Keratinocyte (primary cell): ENCODE results near the gene SLC1A1. TPM values are rescaled to one million over a fixed set of nuclear protein-coding genes. Genes with fewer than 3 reads are reported as not detected.

ENCODE experiments used
- DNase-seq: peaks from one replicate; pipeline ENCODE4 v3.0.0-alpha.2; 2011; ENCODE audit warnings: low read depth, missing footprints, low spot score
- FAIRE-seq: peaks from 2 replicates; lab custom pipeline; 2011; peaks lifted over from hg19 to GRCh38; lab: Jason Lieb, UNC
- H2AFZ ChIP-seq: 2 replicates; pipeline ENCODE4 v1.6.0; 2012; ENCODE audit warnings: low read length, control low read depth, inconsistent platforms; ENCODE audit not compliant: control insufficient read depth
- H3K27ac ChIP-seq: 2 replicates; pipeline ENCODE4 v1.5.1; 2011; ENCODE audit warnings: low read length; ENCODE audit not compliant: control insufficient read depth, insufficient read depth
- H3K27me3 ChIP-seq: 3 replicates; pipeline ENCODE4 v1.6.0; 2011; ENCODE audit warnings: low read length; ENCODE audit not compliant: control insufficient read depth, insufficient read depth; ENCODE audit errors: extremely low read depth
- H3K36me3 ChIP-seq, 2 experiments: 2 replicates in 1 of 2; 3 replicates in 1 of 2; pipeline ENCODE4 v1.5.1; 2011; ENCODE audit warnings: low read length in 2 of 2, mild to moderate bottlenecking in 1 of 2; ENCODE audit not compliant: control insufficient read depth in 2 of 2, insufficient read depth in 2 of 2; ENCODE audit errors: extremely low read depth in 1 of 2
- H3K4me1 ChIP-seq: 3 replicates; pipeline ENCODE4 v1.5.1; 2011; ENCODE audit warnings: low read length; ENCODE audit not compliant: control insufficient read depth, insufficient read depth; ENCODE audit errors: extremely low read depth
- H3K4me2 ChIP-seq: 3 replicates; pipeline ENCODE4 v1.6.0; 2011; ENCODE audit warnings: low read depth, low read length; ENCODE audit not compliant: control insufficient read depth, insufficient read depth; ENCODE audit errors: extremely low read depth
- H3K4me3 ChIP-seq, 3 experiments: fragments of 200-600 bp in 1 of 3; sonication (generic) in 1 of 3; 2 replicates in 2 of 3; 3 replicates in 1 of 3; pipeline ENCODE4 v1.5.1; 2011 to 2016; ENCODE audit warnings: low read length in 3 of 3, mild to moderate bottlenecking in 3 of 3, control low read depth in 2 of 3, inconsistent platforms in 1 of 3, low read depth in 1 of 3, mixed read lengths in 1 of 3, mixed run types in 1 of 3, moderate library complexity in 1 of 3; ENCODE audit not compliant: control insufficient read depth in 2 of 3, insufficient read depth in 2 of 3; ENCODE audit errors: extremely low read depth in 1 of 3
- H3K79me2 ChIP-seq: 2 replicates; pipeline ENCODE4 v1.6.0; 2012; ENCODE audit warnings: low read length; ENCODE audit not compliant: control insufficient read depth, insufficient read depth
- H3K9ac ChIP-seq: 3 replicates; pipeline ENCODE4 v1.6.0; 2011; ENCODE audit warnings: low read length; ENCODE audit not compliant: control insufficient read depth, insufficient read depth; ENCODE audit errors: extremely low read depth
- H3K9me1 ChIP-seq: 3 replicates; pipeline ENCODE4 v1.6.0; 2011; ENCODE audit warnings: low read length; ENCODE audit not compliant: control insufficient read depth, insufficient read depth; ENCODE audit errors: extremely low read depth
- H3K9me3 ChIP-seq: 2 replicates; pipeline ENCODE4 v1.5.1; 2012; ENCODE audit warnings: low read depth, low read length; ENCODE audit not compliant: control insufficient read depth
- H4K20me1 ChIP-seq: 3 replicates; pipeline ENCODE4 v1.6.0; 2011; ENCODE audit warnings: low read length; ENCODE audit not compliant: control insufficient read depth, insufficient read depth; ENCODE audit errors: extremely low read depth
- EZH2 ChIP-seq: IDR thresholded peaks from one replicate; pipeline ENCODE4 v1.6.1; 2012; ENCODE audit warnings: inconsistent platforms, mild to moderate bottlenecking, low read length, moderate library complexity
- dilution Hi-C: fragments of 300-500 bp; cut with MboI; formaldehyde crosslinking; loops from one replicate; pipeline ENCODE4 v1.7.0; 2020; ENCODE audit warnings: low sequenced_read_pairs; ENCODE audit not compliant: extremely low pct_ligation_motif_present
- polyA plus RNA-seq, 5 experiments: library from polyadenylated mRNA; depleted of rRNA in 3 of 5; stranded (reverse) in 3 of 5; stranded (forward) in 1 of 5; unstranded in 1 of 5; fragments of >200 nt; gene quantifications; 1 replicate in 1 of 5; 2 replicates in 3 of 5; 3 replicates in 1 of 5; pipeline versions ENCODE4 v1.2.1 to v1.2.3, GENCODE V29; 2011 to 2012; ENCODE audit warnings: missing spikeins in 2 of 5, low read depth in 1 of 5, low replicate concordance in 1 of 5
- TF ChIP-seq, protein P1 (sequence below), 3 experiments: IDR thresholded peaks in 1 of 3; conservative IDR thresholded peaks in 1 of 3; optimal IDR thresholded peaks in 1 of 3; 2 replicates in 2 of 3; 3 replicates in 1 of 3; pipeline versions ENCODE3 to v1.5.1; 2011; ENCODE audit warnings: low read length in 3 of 3, mild to moderate bottlenecking in 3 of 3, moderate library complexity in 2 of 3, control low read depth in 1 of 3, inconsistent platforms in 1 of 3; ENCODE audit not compliant: insufficient read depth in 2 of 3; ENCODE audit errors: extremely low read depth in 1 of 3

SLC1A1 gene
- polyA plus RNA-seq, 1 donor (not counting 4 experiments of a cell fraction or from before 2014, with no cell fraction given) = 0.20 TPM

GRCh38 chr9:4615251-4615650 lies 125.0 kb downstream of the SLC1A1 start:
- H3K4me1 ChIP-seq = no peaks in the 10 kb centered on the region
- H3K79me2 ChIP-seq = no peaks in the 10 kb centered on the region
- H3K9me3 ChIP-seq = no peaks in the 10 kb centered on the region
- DNase-seq = no peak
- H3K9me1 ChIP-seq = no peaks in the 10 kb centered on the region
- H2AFZ ChIP-seq = no peak overlapping the region
- no peaks in the 10 kb centered on the region for H3K36me3 ChIP-seq
- no peak overlapping the region for H3K4me3 ChIP-seq
- dilution Hi-C loops = no loop called here
- H3K27ac ChIP-seq = no peak overlapping the region
- H3K9ac ChIP-seq = no peak overlapping the region
- no peak for TF ChIP-seq EZH2
- TF ChIP-seq, protein P1, sequence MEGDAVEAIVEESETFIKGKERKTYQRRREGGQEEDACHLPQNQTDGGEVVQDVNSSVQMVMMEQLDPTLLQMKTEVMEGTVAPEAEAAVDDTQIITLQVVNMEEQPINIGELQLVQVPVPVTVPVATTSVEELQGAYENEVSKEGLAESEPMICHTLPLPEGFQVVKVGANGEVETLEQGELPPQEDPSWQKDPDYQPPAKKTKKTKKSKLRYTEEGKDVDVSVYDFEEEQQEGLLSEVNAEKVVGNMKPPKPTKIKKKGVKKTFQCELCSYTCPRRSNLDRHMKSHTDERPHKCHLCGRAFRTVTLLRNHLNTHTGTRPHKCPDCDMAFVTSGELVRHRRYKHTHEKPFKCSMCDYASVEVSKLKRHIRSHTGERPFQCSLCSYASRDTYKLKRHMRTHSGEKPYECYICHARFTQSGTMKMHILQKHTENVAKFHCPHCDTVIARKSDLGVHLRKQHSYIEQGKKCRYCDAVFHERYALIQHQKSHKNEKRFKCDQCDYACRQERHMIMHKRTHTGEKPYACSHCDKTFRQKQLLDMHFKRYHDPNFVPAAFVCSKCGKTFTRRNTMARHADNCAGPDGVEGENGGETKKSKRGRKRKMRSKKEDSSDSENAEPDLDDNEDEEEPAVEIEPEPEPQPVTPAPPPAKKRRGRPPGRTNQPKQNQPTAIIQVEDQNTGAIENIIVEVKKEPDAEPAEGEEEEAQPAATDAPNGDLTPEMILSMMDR (optimal IDR thresholded peaks at IDR 0.05 in 1 of 3, IDR thresholded peaks at IDR 0.05 in 1 of 3, conservative IDR thresholded peaks at IDR 0.05 in 1 of 3; ENCODE audit: extremely low read depth in 1 of 3, insufficient read depth in 2 of 3, low read length in 3 of 3) = no peak
- no peak overlapping the region for H3K4me2 ChIP-seq
- no peaks in the 10 kb centered on the region for H3K27me3 ChIP-seq
- FAIRE-seq = no peak
- no peaks in the 10 kb centered on the region for H4K20me1 ChIP-seq

- TF ChIP-seq, protein P1 (optimal IDR thresholded peaks at IDR 0.05 in 1 of 3, IDR thresholded peaks at IDR 0.05 in 1 of 3, conservative IDR thresholded peaks at IDR 0.05 in 1 of 3; ENCODE audit: extremely low read depth in 1 of 3, insufficient read depth in 2 of 3, low read length in 3 of 3) = no peak
- TF ChIP-seq EZH2 = no peak
- Histone ChIP-seq H3K79me2 (no peaks in the 10 kb centered on the region), H3K27me3 (no peaks in the 10 kb centered on the region), H3K27ac (no peak overlapping the region), H3K4me2 (no peak overlapping the region), H3K9me3 (no peaks in the 10 kb centered on the region), H3K36me3 (no peaks in the 10 kb centered on the region), H3K4me1 (no peaks in the 10 kb centered on the region), H3K9ac (no peak overlapping the region), H2AFZ (no peak overlapping the region), H3K4me3 (no peak overlapping the region), H3K9me1 (no peaks in the 10 kb centered on the region), H4K20me1 (no peaks in the 10 kb centered on the region)
- FAIRE-seq (no peak), DNase-seq (no peak)
- dilution Hi-C loops = no loop called here
These were observed 125.5 kb downstream of the SLC1A1 start for GRCh38 chr9:4615778-4616177.
